HepG2 (cell line): ENCODE measurements around the gene NUTF2. TPM values are rescaled to one million over a fixed set of nuclear protein-coding genes. Genes with fewer than 3 reads are reported as not detected.
A peak's percentile ranks its signal among the peaks of the same experiment; 100 is the strongest.

ENCODE experiments used
- ARHGAP35 ChIP-seq: sonication (generic); formaldehyde crosslinking; IDR thresholded peaks from 2 replicates; pipeline ENCODE4 v1.9.0; 2022; ENCODE audit warnings: mild to moderate bottlenecking, inconsistent platforms, moderate library complexity, missing genetic modification reagents, borderline replicate concordance
- ARID2 ChIP-seq: sonication (generic); formaldehyde crosslinking; IDR thresholded peaks from 2 replicates; pipeline ENCODE4 v1.8.1; 2022; ENCODE audit warnings: mild to moderate bottlenecking, missing genetic modification reagents, borderline replicate concordance
- ARNTL ChIP-seq: sonication (generic); formaldehyde crosslinking; IDR thresholded peaks from 2 replicates; pipeline ENCODE4 v1.4.0; 2020; ENCODE audit warnings: mild to moderate bottlenecking, missing genetic modification reagents
- DPF2 ChIP-seq: sonication (generic); formaldehyde crosslinking; IDR thresholded peaks from 2 replicates; pipeline ENCODE4 v1.4.0; 2020; ENCODE audit warnings: mild to moderate bottlenecking, low read depth, missing genetic modification reagents, borderline replicate concordance
- ETV6 ChIP-seq: sonication (generic); formaldehyde crosslinking; conservative IDR thresholded peaks from 2 replicates; pipeline ENCODE4 v1.4.0; 2020; ENCODE audit warnings: missing genetic modification reagents
- JUNB ChIP-seq: sonication (generic); formaldehyde crosslinking; IDR thresholded peaks from 2 replicates; pipeline ENCODE4 v1.8.0; 2022; ENCODE audit warnings: missing genetic modification reagents, mild to moderate bottlenecking, borderline replicate concordance
- MYC ChIP-seq: sonication (generic); formaldehyde crosslinking; IDR thresholded peaks from 2 replicates; pipeline ENCODE4 v1.9.0; 2021; ENCODE audit warnings: missing genetic modification reagents, borderline replicate concordance
- NRL ChIP-seq: sonication (generic); formaldehyde crosslinking; IDR thresholded peaks from 2 replicates; pipeline ENCODE4 v1.5.0; 2020; ENCODE audit warnings: missing genetic modification reagents, mild to moderate bottlenecking, moderate library complexity, borderline replicate concordance
- SMAD3 ChIP-seq: sonication (generic); formaldehyde crosslinking; IDR thresholded peaks from 2 replicates; pipeline ENCODE4 v1.4.0; 2020; ENCODE audit warnings: missing genetic modification reagents
- ZNF598 ChIP-seq: sonication (generic); formaldehyde crosslinking; IDR thresholded peaks from 2 replicates; pipeline ENCODE4 v1.5.1; 2020; ENCODE audit warnings: mild to moderate bottlenecking, missing genetic modification reagents, borderline replicate concordance
- ZNF605 ChIP-seq: sonication (generic); formaldehyde crosslinking; IDR thresholded peaks from 2 replicates; pipeline ENCODE4 v1.8.0; 2022; ENCODE audit warnings: mild to moderate bottlenecking, missing genetic modification reagents
- ZNF670 ChIP-seq: sonication (generic); formaldehyde crosslinking; IDR thresholded peaks from 2 replicates; pipeline ENCODE4 v1.8.0; 2022; ENCODE audit warnings: mild to moderate bottlenecking, missing genetic modification reagents, borderline replicate concordance
- ZNF724P ChIP-seq: sonication (generic); formaldehyde crosslinking; IDR thresholded peaks from 2 replicates; pipeline ENCODE4 v1.8.0; 2022; ENCODE audit warnings: missing genetic modification reagents, borderline replicate concordance
- ZNF850 ChIP-seq: sonication (generic); formaldehyde crosslinking; conservative IDR thresholded peaks from 2 replicates; pipeline ENCODE4 v1.9.0; 2021; ENCODE audit warnings: mild to moderate bottlenecking, missing genetic modification reagents
- polyA plus RNA-seq, 8 experiments: library from polyadenylated mRNA; depleted of rRNA in 3 of 8; stranded (reverse) in 7 of 8; unstranded in 1 of 8; fragments of >200 nt; fragmentation: Illumina TruSeq in 4 of 8; extraction: Trizol in 4 of 8; gene quantifications; 2 replicates each; pipeline versions ENCODE4 v1.2.1 to v1.2.3, GENCODE V29; 2011 to 2016; ENCODE audit warnings: low read depth in 4 of 8, missing spikeins in 1 of 8, mixed read lengths in 1 of 8; ENCODE audit not compliant: insufficient read depth in 1 of 8
- total RNA-seq, 5 experiments: library from RNA; depleted of rRNA; stranded (reverse); fragments of >200 nt; fragmentation: Illumina TruSeq; extraction: Trizol; gene quantifications; 2 replicates each; pipeline ENCODE4 v1.2.3, GENCODE V29; 2016; ENCODE audit warnings: low read depth in 1 of 5
- TF ChIP-seq, protein P1 (sequence below): sonication (generic); formaldehyde crosslinking; conservative IDR thresholded peaks from 2 replicates; pipeline ENCODE4 v1.4.0; 2020; ENCODE audit warnings: mild to moderate bottlenecking, missing genetic modification reagents, moderate library complexity
- TF ChIP-seq, protein P2 (sequence below): conservative IDR thresholded peaks from 2 replicates; pipeline ENCODE4 v1.6.1; 2018; ENCODE audit warnings: missing genetic modification reagents
- TF ChIP-seq, protein P3 (sequence below): sonication (generic); formaldehyde crosslinking; IDR thresholded peaks from 2 replicates; pipeline ENCODE4 v1.4.0; 2020; ENCODE audit warnings: missing genetic modification reagents; ENCODE audit errors: not compliant biosample characterization
- TF ChIP-seq, protein P4 (sequence below): IDR thresholded peaks from 2 replicates; pipeline ENCODE4 v1.6.1; 2016
- TF ChIP-seq, protein P5 (sequence below): sonication (generic); formaldehyde crosslinking; conservative IDR thresholded peaks from 2 replicates; pipeline ENCODE4 v1.8.0; 2022; ENCODE audit warnings: mild to moderate bottlenecking, moderate library complexity, missing genetic modification reagents

The NUTF2 gene
- total and polyA plus RNA-seq, 2 of the 13 experiments (the other 11 are each of a cell fraction or from before 2014, with no cell fraction given): 168 to 214 TPM

DNA sequence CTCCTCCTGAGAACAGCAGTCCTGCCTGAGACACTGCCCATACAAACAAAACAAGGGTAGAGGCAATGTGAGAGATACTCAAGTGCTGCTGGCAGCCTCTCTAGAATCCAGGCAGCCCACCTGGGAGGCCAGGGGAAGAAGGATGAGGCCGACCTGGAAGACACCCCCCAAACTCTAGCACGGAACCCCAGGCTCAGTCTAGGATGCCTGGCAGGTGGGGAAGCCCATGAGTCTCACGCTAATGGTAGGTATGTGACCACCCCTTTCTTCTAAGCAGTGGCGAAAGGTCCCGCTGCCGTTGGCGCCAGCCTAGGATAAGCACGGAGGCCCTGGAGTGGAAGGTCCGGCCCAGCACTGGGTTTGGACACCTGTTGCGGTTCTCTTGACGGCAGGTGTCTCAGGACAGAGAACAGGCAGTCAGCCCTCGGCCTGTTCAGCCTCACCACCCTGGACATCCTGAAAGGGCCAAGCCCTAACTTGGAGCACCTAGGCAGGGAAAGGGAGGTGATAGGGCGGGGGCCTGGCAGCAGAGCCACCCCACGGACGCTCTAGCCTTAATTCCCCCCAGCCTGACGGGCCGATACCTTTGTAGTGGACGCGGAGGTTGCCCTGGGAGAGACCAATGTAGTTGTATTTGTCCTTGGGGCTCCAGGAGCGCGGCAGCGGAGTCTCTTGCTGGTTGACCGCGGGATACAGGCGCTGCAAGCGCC lies 40.9 kb upstream of the NUTF2 start (continued):
- TF ChIP-seq, protein P1, sequence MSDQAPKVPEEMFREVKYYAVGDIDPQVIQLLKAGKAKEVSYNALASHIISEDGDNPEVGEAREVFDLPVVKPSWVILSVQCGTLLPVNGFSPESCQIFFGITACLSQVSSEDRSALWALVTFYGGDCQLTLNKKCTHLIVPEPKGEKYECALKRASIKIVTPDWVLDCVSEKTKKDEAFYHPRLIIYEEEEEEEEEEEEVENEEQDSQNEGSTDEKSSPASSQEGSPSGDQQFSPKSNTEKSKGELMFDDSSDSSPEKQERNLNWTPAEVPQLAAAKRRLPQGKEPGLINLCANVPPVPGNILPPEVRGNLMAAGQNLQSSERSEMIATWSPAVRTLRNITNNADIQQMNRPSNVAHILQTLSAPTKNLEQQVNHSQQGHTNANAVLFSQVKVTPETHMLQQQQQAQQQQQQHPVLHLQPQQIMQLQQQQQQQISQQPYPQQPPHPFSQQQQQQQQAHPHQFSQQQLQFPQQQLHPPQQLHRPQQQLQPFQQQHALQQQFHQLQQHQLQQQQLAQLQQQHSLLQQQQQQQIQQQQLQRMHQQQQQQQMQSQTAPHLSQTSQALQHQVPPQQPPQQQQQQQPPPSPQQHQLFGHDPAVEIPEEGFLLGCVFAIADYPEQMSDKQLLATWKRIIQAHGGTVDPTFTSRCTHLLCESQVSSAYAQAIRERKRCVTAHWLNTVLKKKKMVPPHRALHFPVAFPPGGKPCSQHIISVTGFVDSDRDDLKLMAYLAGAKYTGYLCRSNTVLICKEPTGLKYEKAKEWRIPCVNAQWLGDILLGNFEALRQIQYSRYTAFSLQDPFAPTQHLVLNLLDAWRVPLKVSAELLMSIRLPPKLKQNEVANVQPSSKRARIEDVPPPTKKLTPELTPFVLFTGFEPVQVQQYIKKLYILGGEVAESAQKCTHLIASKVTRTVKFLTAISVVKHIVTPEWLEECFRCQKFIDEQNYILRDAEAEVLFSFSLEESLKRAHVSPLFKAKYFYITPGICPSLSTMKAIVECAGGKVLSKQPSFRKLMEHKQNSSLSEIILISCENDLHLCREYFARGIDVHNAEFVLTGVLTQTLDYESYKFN (CRISPR knock-in tag): no peak
- peak; percentile 77; the same call in 1 of the 2 replicates for TF ChIP-seq ZNF598 (CRISPR knock-in tag)
- TF ChIP-seq ARID2 (CRISPR knock-in tag): no peak
- 0 out of 2 replicates have a peak, but pooled peaks have one; percentile 19 for TF ChIP-seq ZNF724P (CRISPR knock-in tag)
- TF ChIP-seq, protein P2, sequence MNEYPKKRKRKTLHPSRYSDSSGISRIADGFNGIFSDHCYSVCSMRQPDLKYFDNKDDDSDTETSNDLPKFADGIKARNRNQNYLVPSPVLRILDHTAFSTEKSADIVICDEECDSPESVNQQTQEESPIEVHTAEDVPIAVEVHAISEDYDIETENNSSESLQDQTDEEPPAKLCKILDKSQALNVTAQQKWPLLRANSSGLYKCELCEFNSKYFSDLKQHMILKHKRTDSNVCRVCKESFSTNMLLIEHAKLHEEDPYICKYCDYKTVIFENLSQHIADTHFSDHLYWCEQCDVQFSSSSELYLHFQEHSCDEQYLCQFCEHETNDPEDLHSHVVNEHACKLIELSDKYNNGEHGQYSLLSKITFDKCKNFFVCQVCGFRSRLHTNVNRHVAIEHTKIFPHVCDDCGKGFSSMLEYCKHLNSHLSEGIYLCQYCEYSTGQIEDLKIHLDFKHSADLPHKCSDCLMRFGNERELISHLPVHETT (CRISPR knock-in tag): no peak
- 0 out of 2 replicates have a peak, but pooled peaks have one; percentile 18 for TF ChIP-seq ARNTL (CRISPR knock-in tag)
- TF ChIP-seq ZNF850 (CRISPR knock-in tag): no peak
- no peak for TF ChIP-seq SMAD3 (CRISPR knock-in tag)
- TF ChIP-seq ARHGAP35: no peak
- TF ChIP-seq JUNB (CRISPR knock-in tag): no peak
- TF ChIP-seq, protein P3, sequence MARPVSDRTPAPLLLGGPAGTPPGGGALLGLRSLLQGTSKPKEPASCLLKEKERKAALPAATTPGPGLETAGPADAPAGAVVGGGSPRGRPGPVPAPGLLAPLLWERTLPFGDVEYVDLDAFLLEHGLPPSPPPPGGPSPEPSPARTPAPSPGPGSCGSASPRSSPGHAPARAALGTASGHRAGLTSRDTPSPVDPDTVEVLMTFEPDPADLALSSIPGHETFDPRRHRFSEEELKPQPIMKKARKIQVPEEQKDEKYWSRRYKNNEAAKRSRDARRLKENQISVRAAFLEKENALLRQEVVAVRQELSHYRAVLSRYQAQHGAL (CRISPR knock-in tag): no peak
- TF ChIP-seq ZNF605: no peak; the same call in 1 of the 2 replicates
- peak; percentile 73; the same call in 1 of the 2 replicates for TF ChIP-seq NRL (CRISPR knock-in tag)
- TF ChIP-seq, protein P4, sequence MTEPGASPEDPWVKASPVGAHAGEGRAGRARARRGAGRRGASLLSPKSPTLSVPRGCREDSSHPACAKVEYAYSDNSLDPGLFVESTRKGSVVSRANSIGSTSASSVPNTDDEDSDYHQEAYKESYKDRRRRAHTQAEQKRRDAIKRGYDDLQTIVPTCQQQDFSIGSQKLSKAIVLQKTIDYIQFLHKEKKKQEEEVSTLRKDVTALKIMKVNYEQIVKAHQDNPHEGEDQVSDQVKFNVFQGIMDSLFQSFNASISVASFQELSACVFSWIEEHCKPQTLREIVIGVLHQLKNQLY (CRISPR knock-in tag): no peak
- TF ChIP-seq ZNF670 (CRISPR knock-in tag): no peak
- TF ChIP-seq MYC (CRISPR knock-in tag): no peak
- TF ChIP-seq DPF2 (CRISPR knock-in tag): no peak
- no peak; the same call in 1 of the 2 replicates for TF ChIP-seq ETV6 (CRISPR knock-in tag)
- TF ChIP-seq, protein P5, sequence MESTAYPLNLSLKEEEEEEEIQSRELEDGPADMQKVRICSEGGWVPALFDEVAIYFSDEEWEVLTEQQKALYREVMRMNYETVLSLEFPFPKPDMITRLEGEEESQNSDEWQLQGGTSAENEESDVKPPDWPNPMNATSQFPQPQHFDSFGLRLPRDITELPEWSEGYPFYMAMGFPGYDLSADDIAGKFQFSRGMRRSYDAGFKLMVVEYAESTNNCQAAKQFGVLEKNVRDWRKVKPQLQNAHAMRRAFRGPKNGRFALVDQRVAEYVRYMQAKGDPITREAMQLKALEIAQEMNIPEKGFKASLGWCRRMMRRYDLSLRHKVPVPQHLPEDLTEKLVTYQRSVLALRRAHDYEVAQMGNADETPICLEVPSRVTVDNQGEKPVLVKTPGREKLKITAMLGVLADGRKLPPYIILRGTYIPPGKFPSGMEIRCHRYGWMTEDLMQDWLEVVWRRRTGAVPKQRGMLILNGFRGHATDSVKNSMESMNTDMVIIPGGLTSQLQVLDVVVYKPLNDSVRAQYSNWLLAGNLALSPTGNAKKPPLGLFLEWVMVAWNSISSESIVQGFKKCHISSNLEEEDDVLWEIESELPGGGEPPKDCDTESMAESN (CRISPR knock-in tag): peak; percentile 26; the same call in 1 of the 2 replicates
